Activated CD8-positive, alpha-beta memory T cell treated with anti-CD3 and anti-CD28 coated beads for 36 hours (primary cell): ENCODE data around the gene ABCG1. TPM values are rescaled to one million over a fixed set of nuclear protein-coding genes. Genes with fewer than 3 reads are reported as not detected.

Experiments used
- CTCF ChIA-PET: fragments of 350-600 bp; sonication (Branson Sonifier 250); formaldehyde crosslinking; loops from one replicate; lab custom pipeline; 2021; ENCODE audit warnings: antibody characterized with exemption; lab: Charles Lee
- POLR2A ChIA-PET: fragments of 350-600 bp; sonication (Branson Sonifier 250); formaldehyde crosslinking; loops from one replicate; lab custom pipeline; 2021; ENCODE audit warnings: antibody characterized with exemption; lab: Charles Lee
- total RNA-seq, 2 experiments: library from RNA; stranded (reverse); gene quantifications; one replicate each; pipeline ENCODE4 v1.2.3, GENCODE V29; 2021

The ABCG1 gene
- total RNA-seq, 2 experiments from 2014 or later, result 4.4 to 5.4 TPM

GRCh38 chr21:42301371-42302075 lies 82.6 kb downstream of the ABCG1 start:
- ChIA-PET CTCF (interaction anchor here (1.3 kb wide), 1 partner anchor 8 kb away, joined by 7 read pairs; no protein-coding TSS in a partner anchor), POLR2A (no interaction called here)

GRCh38 chr21:42302076-42302650 lies 83.2 kb downstream of the ABCG1 start:
- POLR2A ChIA-PET, result no interaction called here
- CTCF ChIA-PET, result interaction anchor here (1.3 kb wide), 1 partner anchor 8 kb away, joined by 7 read pairs; no protein-coding TSS in a partner anchor

- CTCF ChIA-PET, result no interaction called here
- POLR2A ChIA-PET, result no interaction called here
Measured at GRCh38 chr21:42302794-42303193, 83.9 kb downstream of the ABCG1 start.

- CTCF ChIA-PET, result no interaction called here
- POLR2A ChIA-PET, result no interaction called here
Measured at GRCh38 chr21:42303443-42303842, 84.5 kb downstream of the ABCG1 start.

- CTCF ChIA-PET, result no interaction called here
- POLR2A ChIA-PET, result no interaction called here
Measured at GRCh38 chr21:42304556-42305454, 85.9 kb downstream of the ABCG1 start.

GRCh38 chr21:42305707-42306147 lies 86.8 kb downstream of the ABCG1 start:
- ChIA-PET POLR2A (no interaction called here), CTCF (no interaction called here)

GRCh38 chr21:42306366-42307035 lies 87.6 kb downstream of the ABCG1 start:
- POLR2A ChIA-PET, result no interaction called here
- CTCF ChIA-PET, result no interaction called here

GRCh38 chr21:42307106-42307505 lies 88.2 kb downstream of the ABCG1 start:
- ChIA-PET CTCF (no interaction called here), POLR2A (no interaction called here)

- POLR2A ChIA-PET, result no interaction called here
- CTCF ChIA-PET, result no interaction called here
Measured at GRCh38 chr21:42308161-42308913, 89.4 kb downstream of the ABCG1 start.

GRCh38 chr21:42308914-42309752 lies 90.2 kb downstream of the ABCG1 start:
- POLR2A ChIA-PET, result no interaction called here
- CTCF ChIA-PET, result interaction anchor here (0.6 to 3.0 kb wide), 19 partner anchors 8 to 452 kb away, joined by 3 to 24 read pairs (median 4); partner anchors contain the start of genes TFF1 and TFF2

- ChIA-PET POLR2A (no interaction called here), CTCF (interaction anchor here (0.6 to 3.0 kb wide), 23 partner anchors 9 to 451 kb away, joined by 3 to 24 read pairs (median 4); partner anchors contain the start of genes TFF1 and TFF2)
Measured at GRCh38 chr21:42309753-42310213, 90.8 kb downstream of the ABCG1 start.

GRCh38 chr21:42310411-42311001 lies 91.6 kb downstream of the ABCG1 start:
- POLR2A ChIA-PET, result no interaction called here
- CTCF ChIA-PET, result interaction anchor here (0.7 to 3.0 kb wide), 22 partner anchors 9 to 226 kb away, joined by 3 to 24 read pairs (median 4); partner anchors contain the start of genes TFF1 and TFF2

GRCh38 chr21:42311160-42311559 lies 92.2 kb downstream of the ABCG1 start:
- CTCF ChIA-PET, result interaction anchor here (0.8 to 3.0 kb wide), 9 partner anchors 8 to 226 kb away, joined by 3 to 24 read pairs (median 4); no protein-coding TSS in a partner anchor
- POLR2A ChIA-PET, result no interaction called here

GRCh38 chr21:42311816-42312625 lies 93.1 kb downstream of the ABCG1 start:
- CTCF ChIA-PET, result interaction anchor here (0.6 to 3.0 kb wide), 6 partner anchors 9 to 167 kb away, joined by 3 to 24 read pairs (median 4); no protein-coding TSS in a partner anchor
- POLR2A ChIA-PET, result interaction anchor here (0.5 kb wide), 1 partner anchor 15 kb away, joined by 5 read pairs; no protein-coding TSS in a partner anchor

- CTCF ChIA-PET, result interaction anchor here (0.6 kb wide), 1 partner anchor 69 kb away, joined by 3 read pairs; no protein-coding TSS in a partner anchor
- POLR2A ChIA-PET, result no interaction called here
Measured at GRCh38 chr21:42312626-42313104, 93.7 kb downstream of the ABCG1 start.

GRCh38 chr21:42313501-42313969 lies 94.6 kb downstream of the ABCG1 start:
- ChIA-PET CTCF (no interaction called here), POLR2A (no interaction called here)
